ENCODE data around the gene INPP5D. TPM values are rescaled to one million over a fixed set of nuclear protein-coding genes. Genes with fewer than 3 reads are reported as not detected.

Gene INPP5D
- total RNA-seq, 1 donor from 2014 or later = 33.4 TPM

GRCh38 chr2:233076749-233077148 lies 16.6 kb downstream of the INPP5D start:
- no peaks in the 10 kb centered on the region for H3K27me3 ChIP-seq
- H3K4me3 ChIP-seq = no peak overlapping the region
- no peaks in the 10 kb centered on the region for H3K9me3 ChIP-seq
- TF ChIP-seq POLR2AphosphoS5 (IDR thresholded peaks at IDR 0.05; ENCODE audit: insufficient read depth in 1 of 2, low read depth in 1 of 2) (no peak), POLR2A (IDR thresholded peaks at IDR 0.05) (no peak), CTCF (IDR thresholded peaks at IDR 0.05) (no peak)
- intact Hi-C loops (cut with DNase I) = no loop called here
- H3K36me3 ChIP-seq = no peaks in the 10 kb centered on the region
- H3K27ac ChIP-seq = no peak overlapping the region
- H3K4me1 ChIP-seq = peaks cover 16% of the 10 kb centered on the region
- DNase-seq (ENCODE audit: extremely low spot score in 2 of 2) = no peak

- intact Hi-C loops (cut with DNase I) = no loop called here
- H3K4me3 ChIP-seq = no peak overlapping the region
- no peak overlapping the region for H3K27ac ChIP-seq
- TF ChIP-seq POLR2AphosphoS5 (IDR thresholded peaks at IDR 0.05; ENCODE audit: insufficient read depth in 1 of 2, low read depth in 1 of 2) (no peak), CTCF (IDR thresholded peaks at IDR 0.05) (no peak), POLR2A (IDR thresholded peaks at IDR 0.05) (no peak)
- no peaks in the 10 kb centered on the region for H3K36me3 ChIP-seq
- H3K9me3 ChIP-seq = no peaks in the 10 kb centered on the region
- no peak for DNase-seq (ENCODE audit: extremely low spot score in 2 of 2)
- no peaks in the 10 kb centered on the region for H3K27me3 ChIP-seq
- H3K4me1 ChIP-seq = peaks cover 25% of the 10 kb centered on the region
These were observed 19.3 kb downstream of the INPP5D start for GRCh38 chr2:233079473-233079877.

GRCh38 chr2:233079953-233080835 lies 20.1 kb downstream of the INPP5D start:
- H3K27me3 ChIP-seq = no peaks in the 10 kb centered on the region
- TF ChIP-seq POLR2AphosphoS5 (IDR thresholded peaks at IDR 0.05; ENCODE audit: insufficient read depth in 1 of 2, low read depth in 1 of 2) (no peak), POLR2A (IDR thresholded peaks at IDR 0.05) (no peak), CTCF (IDR thresholded peaks at IDR 0.05) (no peak)
- no peak for DNase-seq (ENCODE audit: extremely low spot score in 2 of 2)
- H3K9me3 ChIP-seq = no peaks in the 10 kb centered on the region
- H3K4me3 ChIP-seq = no peak overlapping the region
- peaks cover 25% of the 10 kb centered on the region for H3K4me1 ChIP-seq
- intact Hi-C loops (cut with DNase I) = no loop called here
- H3K36me3 ChIP-seq = no peaks in the 10 kb centered on the region
- no peak overlapping the region for H3K27ac ChIP-seq

- H3K4me1 ChIP-seq = peaks cover 27% of the 10 kb centered on the region
- TF ChIP-seq CTCF (IDR thresholded peaks at IDR 0.05) = no peak
- TF ChIP-seq POLR2A (IDR thresholded peaks at IDR 0.05) = no peak
- no peak for TF ChIP-seq POLR2AphosphoS5 (IDR thresholded peaks at IDR 0.05; ENCODE audit: insufficient read depth in 1 of 2, low read depth in 1 of 2)
- DNase-seq (ENCODE audit: extremely low spot score in 2 of 2) = no peak
- no peaks in the 10 kb centered on the region for H3K36me3 ChIP-seq
- H3K9me3 ChIP-seq = no peaks in the 10 kb centered on the region
- H3K27me3 ChIP-seq = no peaks in the 10 kb centered on the region
- intact Hi-C loops (cut with DNase I) = no loop called here
- peak overlapping the region; percentile 20 for H3K27ac ChIP-seq
- no peak overlapping the region for H3K4me3 ChIP-seq
These were observed 20.7 kb downstream of the INPP5D start for GRCh38 chr2:233080836-233081229.

GRCh38 chr2:233081232-233081730 lies 21.1 kb downstream of the INPP5D start:
- Histone ChIP-seq H3K27me3 (no peaks in the 10 kb centered on the region), H3K4me3 (no peak overlapping the region), H3K36me3 (no peaks in the 10 kb centered on the region), H3K27ac (peak overlapping the region; percentile 20), H3K9me3 (no peaks in the 10 kb centered on the region), H3K4me1 (peaks cover 25% of the 10 kb centered on the region)
- TF ChIP-seq POLR2AphosphoS5 (IDR thresholded peaks at IDR 0.05; ENCODE audit: insufficient read depth in 1 of 2, low read depth in 1 of 2) = no peak
- no peak for TF ChIP-seq POLR2A (IDR thresholded peaks at IDR 0.05)
- no peak for DNase-seq (ENCODE audit: extremely low spot score in 2 of 2)
- intact Hi-C loops (cut with DNase I) = no loop called here
